Upper lobe of right lung (tissue), 1 donor: Measurements from ENCODE around the gene C12orf76. TPM values are rescaled to one million over a fixed set of nuclear protein-coding genes. Genes with fewer than 3 reads are reported as not detected.

Source experiments
- ATAC-seq: fragments of 200-7000 bp; cut with Tn5 transposase; one replicate; pipeline ENCODE4 v1.9.1; 2020; ENCODE audit warnings: mild to moderate bottlenecking, moderate library complexity
- DNase-seq: peaks from one replicate; pipeline ENCODE4 v3.0.0-alpha.2; 2020
- H3K27ac ChIP-seq: fragments of 200-600 bp; one replicate; pipeline ENCODE4 v1.8.0; 2022
- H3K27me3 ChIP-seq: fragments of 200-600 bp; one replicate; pipeline ENCODE4 v1.8.0; 2022; ENCODE audit warnings: mild to moderate bottlenecking
- H3K36me3 ChIP-seq: fragments of 200-600 bp; one replicate; pipeline ENCODE4 v1.8.0; 2022
- H3K4me1 ChIP-seq: fragments of 200-600 bp; one replicate; pipeline ENCODE4 v1.8.0; 2022
- H3K4me3 ChIP-seq: fragments of 200-600 bp; one replicate; pipeline ENCODE4 v1.8.0; 2022; ENCODE audit warnings: mild to moderate bottlenecking
- H3K9me3 ChIP-seq: fragments of 200-600 bp; one replicate; pipeline ENCODE4 v1.8.0; 2022
- CTCF ChIP-seq: fragments of 200-600 bp; IDR thresholded peaks from one replicate; pipeline ENCODE4 v1.8.0; 2022; ENCODE audit warnings: antibody characterized with exemption
- intact Hi-C: fragments of 100-400 bp; cut with DNase I; formaldehyde crosslinking; loops from one replicate; pipeline ENCODE4 v1.11.0; 2022
- total RNA-seq: library from RNA; stranded (reverse); fragmentation: NEBNext Ultra II Directional; extraction: Animal tissue kit (Norgen Biotek cat#: 25700); gene quantifications from one replicate; pipeline ENCODE4 v1.2.1, GENCODE V29; 2021
- donor health status: DM: no; HTN: yes; CAD: no; lungs with severe emphysema.

The C12orf76 gene
- total RNA-seq, 1 donor from 2014 or later = 25.0 TPM

- TF ChIP-seq CTCF = no peak
- H3K27me3 ChIP-seq = no peaks in the 10 kb centered on the region
- intact Hi-C loops = no loop called here
- H3K4me1 ChIP-seq = peaks cover 34% of the 10 kb centered on the region
- no peak overlapping the region for H3K4me3 ChIP-seq
- H3K36me3 ChIP-seq = no peaks in the 10 kb centered on the region
- ATAC-seq (no peak), DNase-seq (no peak)
- H3K9me3 ChIP-seq = no peaks in the 10 kb centered on the region
- no peak overlapping the region for H3K27ac ChIP-seq
Measured at GRCh38 chr12:110006115-110006514, 42.2 kb downstream of the C12orf76 start.

- intact Hi-C loops = no loop called here
- Histone ChIP-seq H3K27me3 (no peaks in the 10 kb centered on the region), H3K4me3 (no peak overlapping the region), H3K9me3 (no peaks in the 10 kb centered on the region), H3K4me1 (peaks cover 31% of the 10 kb centered on the region), H3K27ac (no peak overlapping the region), H3K36me3 (no peaks in the 10 kb centered on the region)
- ATAC-seq (no peak), DNase-seq (no peak)
- TF ChIP-seq CTCF = no peak
Measured at GRCh38 chr12:110005319-110005973, 42.9 kb downstream of the C12orf76 start.

- DNase-seq (no peak), ATAC-seq (no peak)
- TF ChIP-seq CTCF = no peak
- H3K4me3 ChIP-seq = no peak overlapping the region
- no peaks in the 10 kb centered on the region for H3K27me3 ChIP-seq
- no peak overlapping the region for H3K27ac ChIP-seq
- H3K4me1 ChIP-seq = peaks cover 36% of the 10 kb centered on the region
- H3K9me3 ChIP-seq = no peaks in the 10 kb centered on the region
- intact Hi-C loops = no loop called here
- H3K36me3 ChIP-seq = no peaks in the 10 kb centered on the region
Measured at GRCh38 chr12:110004598-110004997, 43.7 kb downstream of the C12orf76 start.

- no peak for DNase-seq
- H3K4me3 ChIP-seq = no peak overlapping the region
- no peaks in the 10 kb centered on the region for H3K9me3 ChIP-seq
- H3K36me3 ChIP-seq = no peaks in the 10 kb centered on the region
- intact Hi-C loops = no loop called here
- no peaks in the 10 kb centered on the region for H3K27me3 ChIP-seq
- H3K27ac ChIP-seq = peak overlapping the region; percentile 73
- peaks cover 40% of the 10 kb centered on the region for H3K4me1 ChIP-seq
- TF ChIP-seq CTCF = no peak
- no peak for ATAC-seq
Measured at GRCh38 chr12:110002676-110003515, 45.4 kb downstream of the C12orf76 start.

GRCh38 chr12:110001596-110001995 is 46.7 kb downstream of the C12orf76 start:
- no peaks in the 10 kb centered on the region for H3K27me3 ChIP-seq
- ATAC-seq = no peak

More at GRCh38 chr12:110001596-110001995, 46.7 kb downstream of the C12orf76 start:
- no peak for TF ChIP-seq CTCF
- Histone ChIP-seq H3K4me1 (peaks cover 42% of the 10 kb centered on the region), H3K9me3 (no peaks in the 10 kb centered on the region), H3K36me3 (no peaks in the 10 kb centered on the region), H3K4me3 (no peak overlapping the region), H3K27ac (peak overlapping the region; percentile 73)
- intact Hi-C loops = no loop called here
- DNase-seq = no peak
